CD4-positive, alpha-beta T cell treated with Interleukin-4 for 1 hour (primary cell): Measurements from ENCODE around the gene MLST8.
A peak's percentile ranks its signal among the peaks of the same experiment; 100 is the strongest.
"Not testable (repeated sequence)": the region's sequence is repeated elsewhere in the genome, so short reads cannot be mapped to it uniquely, and the experiment has no call there.

Experiments
- DNase-seq, 2 donors: peaks; one replicate each; pipeline ENCODE4 v3.0.0-alpha.2; 2020 to 2022

MLST8 gene

DNA sequence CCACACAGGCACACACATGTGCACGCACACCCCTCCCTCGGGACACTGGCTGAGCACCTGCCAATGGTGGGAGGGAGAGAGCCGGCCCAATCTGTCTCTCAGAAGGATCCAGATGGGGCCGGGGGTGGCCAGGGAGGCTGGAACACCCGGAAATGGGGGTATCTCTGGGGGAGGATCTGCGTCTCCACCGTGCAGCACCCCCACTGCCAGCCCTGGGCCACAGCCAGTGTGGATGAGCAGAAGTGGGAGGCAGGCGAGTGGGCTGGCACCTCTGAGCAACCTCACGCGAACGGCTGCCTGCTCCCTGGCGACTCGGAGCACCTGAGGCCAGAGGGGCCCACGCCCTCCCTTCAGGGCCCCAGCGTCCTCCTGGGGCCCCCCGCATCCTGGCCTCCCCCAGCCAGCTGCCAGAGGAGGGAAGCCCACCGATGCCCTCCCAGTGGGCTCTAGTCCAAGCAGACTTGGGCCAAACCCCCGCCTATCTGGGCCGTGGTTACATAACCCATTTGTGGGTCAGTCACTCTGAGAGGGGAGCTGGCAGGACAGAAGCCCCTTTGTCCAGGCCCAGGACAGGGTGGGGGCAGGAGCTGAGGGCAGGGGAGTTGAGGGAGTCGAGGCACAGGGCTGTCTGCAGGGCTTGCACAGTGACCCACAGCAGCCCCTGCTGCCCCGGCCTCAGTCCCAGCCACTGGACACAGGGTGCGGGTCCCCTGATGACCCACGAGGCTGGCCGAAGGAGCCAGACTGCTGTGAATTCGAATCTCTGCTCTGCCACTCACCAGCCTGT is 14.4 kb upstream of the MLST8 start:
- DNase-seq = no peak

DNA sequence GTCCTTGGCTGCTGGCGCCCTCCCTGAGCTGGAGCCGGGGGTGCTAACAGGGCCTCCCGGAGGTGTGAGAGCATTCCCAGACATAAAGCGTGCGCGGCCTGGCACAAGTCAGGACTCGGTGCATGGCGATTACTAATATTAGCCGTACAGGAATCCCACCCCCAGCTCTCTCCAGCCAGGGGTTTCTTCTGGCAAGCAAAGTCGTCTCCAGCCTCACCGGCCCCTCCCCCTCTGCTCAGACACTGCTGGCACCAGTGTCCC is 13.9 kb upstream of the MLST8 start:
- no peak for DNase-seq

DNA sequence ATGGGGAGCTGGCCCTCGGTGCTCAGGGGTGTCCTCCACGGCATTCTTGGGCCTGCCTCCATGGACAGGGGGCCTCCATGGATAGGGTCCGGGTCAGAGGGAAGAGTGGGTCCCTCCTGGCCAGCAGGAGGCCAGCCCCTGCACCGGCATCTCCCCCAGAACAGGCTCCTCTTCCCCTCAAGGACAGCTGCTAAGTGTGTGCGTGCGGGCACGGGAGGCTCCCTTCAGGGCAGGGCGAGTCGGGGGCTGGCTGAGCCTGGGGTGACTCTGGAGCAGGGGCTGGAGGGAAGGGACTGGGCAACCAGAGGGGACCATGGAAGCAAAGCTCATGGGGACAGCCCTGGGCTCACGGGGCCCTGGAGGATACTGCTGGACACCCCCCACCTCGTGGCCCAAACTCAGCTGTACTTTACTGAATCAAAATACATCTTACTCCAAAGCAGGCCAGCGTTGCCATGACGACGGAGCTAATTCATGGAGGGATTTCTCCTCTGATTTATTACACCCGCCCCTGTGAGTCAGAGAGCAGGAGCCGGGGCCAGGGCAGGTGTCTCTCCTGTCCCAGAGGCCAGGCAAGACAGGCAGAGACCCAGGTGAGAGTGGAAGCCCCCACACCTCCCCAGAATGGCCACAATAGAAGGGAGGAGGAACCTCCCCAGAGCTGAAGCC is 11.0 kb upstream of the MLST8 start:
- DNase-seq = no peak

DNA sequence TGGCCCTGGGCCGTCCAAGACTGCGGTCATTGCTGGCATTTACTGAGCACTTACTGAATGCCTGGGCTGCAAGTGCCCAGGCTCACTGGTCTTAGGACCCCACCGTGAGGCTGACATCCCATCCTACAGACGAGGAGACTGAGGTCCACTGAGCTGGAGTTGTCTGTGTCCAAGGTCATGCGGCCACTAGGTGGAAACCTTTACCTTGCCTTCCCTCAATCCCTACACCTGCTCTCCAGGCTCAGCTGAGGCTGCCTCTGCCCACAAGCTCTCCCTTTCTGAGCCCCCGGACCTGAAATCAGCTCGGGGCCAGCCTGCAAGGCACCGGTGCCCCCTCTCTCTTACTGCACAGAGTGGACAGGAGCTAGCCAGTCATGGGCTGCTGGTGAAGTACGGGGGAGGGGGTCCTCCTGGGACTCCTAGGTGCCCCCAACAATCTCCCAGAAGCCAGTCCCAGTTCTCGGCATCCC is 10.4 kb upstream of the MLST8 start:
- peak; percentile 66 to 70 for DNase-seq

DNA sequence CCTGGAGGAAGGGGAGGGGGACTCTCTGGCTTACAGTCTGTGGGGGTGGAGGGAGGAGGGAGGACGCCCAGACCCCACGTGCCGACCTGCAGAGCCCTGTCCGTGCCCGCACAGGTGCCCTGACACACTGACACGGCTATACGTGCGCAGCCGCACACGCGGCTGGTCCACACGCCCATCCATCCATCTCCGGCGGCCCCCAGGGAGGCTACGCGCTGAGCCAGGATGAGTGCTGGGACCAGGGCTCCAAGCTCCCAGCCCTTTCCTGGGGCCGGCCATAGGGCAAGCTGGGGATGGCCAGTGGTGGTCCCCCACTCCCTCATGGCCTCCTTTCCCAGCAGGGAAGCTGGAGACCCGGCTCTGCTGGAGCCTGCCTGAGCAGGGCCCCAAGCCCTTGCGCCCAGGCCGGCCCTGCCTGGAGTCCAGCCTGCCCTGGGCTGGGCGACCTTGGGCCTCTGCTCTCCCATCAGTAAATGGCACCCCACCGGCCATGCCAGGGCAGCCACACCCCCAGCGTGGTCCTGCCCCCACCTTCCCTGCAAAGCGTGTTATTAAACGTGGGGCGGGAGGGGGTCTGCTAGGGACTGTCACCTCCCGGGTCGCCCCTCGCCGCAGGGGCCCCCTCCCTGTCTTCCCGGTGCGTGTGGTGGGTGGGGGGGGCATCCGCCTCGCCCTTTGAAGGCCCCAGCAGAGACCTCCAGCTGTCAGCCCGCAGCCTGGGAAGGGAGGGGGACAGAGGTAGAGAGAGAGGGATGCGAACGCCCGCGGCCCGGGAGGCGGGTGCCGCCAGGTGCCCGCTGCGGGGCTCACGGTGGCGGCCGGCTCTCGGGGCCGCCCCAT is 9.7 kb upstream of the MLST8 start:
- no peak for DNase-seq

DNA sequence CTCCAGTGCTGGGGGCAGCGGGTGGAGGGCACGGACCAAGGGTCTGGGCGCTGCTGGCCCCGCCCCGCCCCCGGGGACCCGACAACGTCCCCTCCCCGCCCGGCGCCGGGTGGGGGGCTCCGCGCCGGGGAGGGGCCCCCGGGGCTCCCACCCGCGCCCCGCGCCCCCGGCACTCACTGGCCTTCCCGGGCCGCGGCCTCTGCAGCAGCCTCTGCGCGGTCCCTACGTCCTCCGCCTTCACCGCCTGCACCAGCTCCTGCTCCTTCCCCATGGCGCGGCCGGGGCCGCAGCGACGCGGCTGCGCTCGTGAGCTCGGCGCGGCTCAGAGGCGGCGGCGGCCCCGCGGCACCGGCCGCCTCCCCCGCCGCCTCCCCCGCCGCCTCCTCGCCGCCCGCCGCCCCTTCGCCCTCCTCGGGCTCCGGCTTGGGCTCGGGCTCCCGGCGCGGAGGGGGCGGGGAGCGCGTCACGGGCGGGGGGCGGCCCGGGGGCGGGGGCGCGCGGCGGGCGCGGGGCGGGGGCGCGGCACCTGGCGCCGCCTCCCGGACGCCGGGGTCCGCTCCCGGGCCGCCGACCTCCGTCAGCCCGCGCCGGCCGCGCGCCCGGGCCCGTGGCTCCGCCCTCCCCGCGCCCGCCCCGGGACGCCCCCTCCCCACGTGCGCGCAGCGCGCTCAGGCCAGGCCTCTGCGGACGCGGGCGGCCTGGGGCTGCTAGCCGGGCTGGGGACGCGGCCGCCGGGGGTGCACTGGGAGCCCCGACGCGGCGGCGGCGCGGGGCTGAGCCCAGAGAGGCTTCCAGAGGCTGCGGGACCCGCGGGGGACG is 8.9 kb upstream of the MLST8 start, which contains the start of gene CASKIN1:
CASKIN1 (minus strand) TSS at position 444 of the 819 bp plus-strand sequence; CDS start at position 271, 173 bp downstream.
- no peak for DNase-seq

DNA sequence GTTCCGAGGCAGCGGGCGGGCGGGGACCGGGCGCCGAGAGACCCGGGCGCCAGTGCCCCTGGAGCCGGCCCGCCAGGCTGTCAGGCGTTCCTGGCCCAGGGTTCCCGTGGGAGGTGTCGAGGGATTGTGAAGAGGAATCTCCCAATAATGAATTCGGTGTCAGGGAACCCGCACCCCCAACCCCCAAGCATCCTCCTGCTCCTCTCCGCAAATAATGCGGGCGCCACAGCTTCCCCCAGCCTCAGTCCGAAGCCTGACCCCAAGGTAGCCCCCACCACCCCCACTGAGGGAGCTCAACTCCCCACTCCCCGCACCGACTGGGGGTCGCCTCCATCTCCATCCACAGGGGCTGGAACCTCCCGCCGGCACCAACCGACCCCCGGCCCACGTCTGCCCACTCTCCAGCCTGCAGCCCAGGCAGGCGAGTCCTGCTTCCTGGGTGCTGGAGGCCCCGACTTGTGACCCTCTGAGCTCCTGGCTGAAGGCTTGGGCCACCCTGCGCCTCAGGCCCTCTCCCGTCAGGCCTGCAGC is 8.2 kb upstream of the MLST8 start:
- no peak for DNase-seq

DNA sequence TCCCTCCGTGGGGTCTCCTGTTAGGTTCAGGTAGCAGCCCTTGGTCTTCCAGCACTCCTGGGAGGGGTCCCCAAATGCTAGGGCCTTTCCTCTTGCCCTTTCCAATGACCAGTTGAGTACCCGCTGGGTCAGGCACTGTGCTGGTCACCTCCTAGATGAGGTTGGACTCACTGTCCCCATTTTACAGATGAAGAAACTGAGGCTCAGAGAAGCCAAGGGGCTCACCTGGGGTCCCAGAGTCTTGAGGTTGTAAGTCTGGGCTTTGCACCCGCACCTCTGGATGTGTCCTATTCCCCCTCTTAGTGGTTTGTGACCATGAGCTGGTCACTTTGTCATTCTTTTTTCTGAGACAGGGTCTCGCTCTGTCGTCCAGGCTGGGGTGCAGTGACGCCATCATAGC is 7.5 kb upstream of the MLST8 start:
- no peak for DNase-seq

DNA sequence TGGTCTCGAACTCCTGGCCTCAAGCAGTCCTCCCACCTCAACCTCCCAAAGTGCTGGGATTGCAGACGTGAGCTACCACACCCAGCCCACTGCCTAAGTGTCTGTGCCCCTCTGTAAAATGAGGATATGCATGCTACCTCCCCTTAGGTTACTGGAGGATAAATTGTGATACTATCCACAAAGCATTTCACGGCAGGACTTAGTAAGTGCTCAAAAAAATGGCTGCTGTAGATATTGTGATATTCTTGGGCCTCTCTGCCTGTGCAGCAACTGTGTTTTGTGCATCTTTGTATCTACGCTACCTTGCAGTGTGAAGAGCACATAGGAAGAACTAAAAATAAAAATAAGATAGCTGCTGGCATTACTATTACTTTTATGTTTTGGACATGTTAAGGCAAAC is 7.0 kb upstream of the MLST8 start:
- no peak for DNase-seq

DNA sequence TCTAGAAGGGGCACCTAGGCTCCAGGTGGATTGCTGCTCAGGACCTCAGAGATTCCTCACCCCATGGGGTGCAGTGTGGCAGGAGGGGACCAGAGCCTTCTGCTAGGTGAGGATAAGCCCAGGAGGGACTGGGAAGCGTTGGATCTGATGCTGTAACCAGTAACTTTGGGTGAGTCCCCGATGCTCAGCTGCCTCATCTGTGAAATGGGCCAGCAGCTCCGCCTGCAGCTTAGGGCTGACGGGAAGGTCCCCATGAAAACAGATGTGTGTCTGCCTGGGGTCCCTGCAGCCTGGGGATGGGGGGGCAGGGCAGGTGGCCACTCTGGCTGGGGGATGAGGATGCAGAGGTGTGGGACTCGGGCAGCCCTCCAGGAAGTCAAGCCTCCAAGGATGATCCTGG is 6.2 kb upstream of the MLST8 start:
- no peak for DNase-seq

DNA sequence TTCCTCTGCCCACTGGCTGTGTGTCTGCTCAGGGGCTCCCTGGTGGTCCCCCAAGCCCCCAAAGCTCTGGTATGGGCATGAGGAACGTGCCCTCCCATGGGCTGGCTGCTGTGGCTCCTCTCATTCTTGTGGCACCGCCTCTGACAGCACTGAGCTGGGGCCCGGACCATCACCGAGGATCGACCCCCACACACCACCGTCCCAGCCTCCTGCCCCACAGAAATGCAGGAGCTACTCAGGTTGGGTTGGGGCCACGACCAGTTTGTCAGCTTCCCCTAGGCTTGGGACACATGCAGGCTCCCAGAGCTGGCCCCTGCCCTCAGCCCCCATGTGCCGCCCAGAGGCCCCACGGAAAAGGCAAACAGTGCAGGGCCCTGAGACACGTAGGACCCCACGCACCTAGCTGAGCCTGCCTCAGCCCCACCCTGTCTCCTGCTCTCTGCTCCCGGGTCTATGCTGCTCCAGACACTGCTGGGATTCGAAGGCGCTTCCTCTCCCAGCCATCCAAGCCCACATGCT is 5.6 kb upstream of the MLST8 start:
- DNase-seq = no peak

DNA sequence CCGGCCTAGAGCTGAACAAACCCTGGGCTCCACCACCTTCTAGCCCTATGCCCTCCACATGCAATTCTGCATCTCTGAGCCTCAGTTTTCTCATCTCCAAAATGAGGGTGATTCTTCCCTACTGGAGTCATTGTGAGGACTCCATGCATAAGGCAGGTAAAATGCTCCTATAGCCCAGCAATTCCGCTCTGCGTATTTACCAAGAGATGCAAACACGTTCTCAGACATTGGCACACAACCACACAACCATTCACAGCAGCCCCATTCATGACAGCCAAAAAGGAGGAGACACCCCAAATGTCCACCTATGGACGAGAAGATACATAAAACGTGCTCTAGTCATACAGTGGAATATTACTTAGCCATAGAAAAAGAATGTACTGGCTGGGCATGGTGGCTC is 4.9 kb upstream of the MLST8 start:
- no peak for DNase-seq

DNA sequence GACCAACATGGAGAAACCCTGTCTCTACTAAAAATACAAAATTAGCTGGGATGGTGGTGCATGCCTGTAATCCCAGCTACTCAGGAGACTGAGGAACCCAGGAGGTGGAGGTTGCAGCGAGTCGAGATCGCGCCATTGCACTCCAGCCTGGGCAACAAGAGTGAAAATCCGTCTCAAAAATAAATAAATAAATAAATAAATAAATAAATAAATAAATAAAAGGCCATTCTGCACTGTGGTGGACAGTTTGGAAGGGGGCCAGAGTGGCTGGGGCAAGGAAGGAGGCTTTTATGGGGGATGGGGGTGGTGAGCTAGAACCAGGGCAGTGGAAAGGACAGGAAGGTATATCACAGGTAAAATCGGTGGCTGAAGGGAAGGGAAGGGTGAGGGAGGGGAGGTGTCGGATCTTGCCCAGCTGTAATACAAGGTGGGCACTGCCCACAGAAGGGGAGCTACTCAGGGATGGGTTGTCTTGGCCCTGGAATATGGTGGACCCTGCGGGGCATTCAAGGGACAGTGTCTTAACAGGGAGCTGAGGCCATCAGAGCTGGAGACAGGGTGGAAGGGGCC is 2.0 kb upstream of the MLST8 start:
- DNase-seq = not testable (repeated sequence)

DNA sequence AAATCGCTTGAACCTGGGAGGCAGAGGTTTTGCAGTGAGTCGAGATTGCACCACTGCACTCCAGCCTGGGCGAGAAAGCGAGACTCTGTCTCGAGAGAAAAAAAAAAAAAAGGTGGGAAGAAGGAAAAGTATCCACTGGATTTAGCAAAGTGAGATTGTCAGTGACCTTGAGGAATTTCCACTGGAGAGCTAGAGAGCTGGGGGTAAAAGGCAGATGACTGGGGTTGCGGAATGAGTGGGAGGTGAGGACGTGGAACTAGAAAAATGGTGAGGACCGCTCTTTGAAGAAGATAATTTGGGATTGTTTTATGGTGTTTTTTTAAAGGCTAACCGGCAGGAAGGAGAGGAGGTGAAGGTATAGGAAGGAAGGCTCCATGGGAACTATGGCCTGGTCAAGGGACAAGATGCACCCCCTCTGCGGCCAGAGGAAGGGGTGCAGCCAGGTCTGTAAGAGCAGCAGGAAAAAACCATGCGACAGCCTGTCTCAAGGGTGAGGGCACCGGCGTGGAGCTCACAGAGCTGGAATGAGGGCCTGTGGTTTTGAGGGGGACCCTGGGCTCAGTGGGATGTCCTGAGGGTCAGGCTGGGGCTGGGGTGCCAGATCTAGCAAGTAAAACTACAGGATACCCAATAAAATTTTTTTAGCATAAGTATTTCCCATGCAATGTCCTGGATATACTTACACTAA is 694 bp upstream of the MLST8 start:
- DNase-seq = no peak

DNA sequence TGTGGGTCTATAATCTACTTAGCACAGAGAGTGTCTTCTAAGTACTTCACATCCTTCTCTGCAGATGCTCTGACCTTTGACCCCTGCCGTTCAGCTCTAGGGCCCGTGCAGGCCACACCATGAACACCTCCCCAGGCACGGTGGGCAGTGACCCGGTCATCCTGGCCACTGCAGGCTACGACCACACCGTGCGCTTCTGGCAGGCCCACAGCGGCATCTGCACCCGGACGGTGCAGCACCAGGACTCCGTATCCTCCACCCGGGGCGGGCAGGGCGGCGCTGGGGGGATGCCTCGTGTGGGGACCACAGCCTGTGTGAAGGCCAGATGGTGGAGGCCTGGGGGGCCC is 686 bp downstream of the MLST8 start:
- no peak for DNase-seq

DNA sequence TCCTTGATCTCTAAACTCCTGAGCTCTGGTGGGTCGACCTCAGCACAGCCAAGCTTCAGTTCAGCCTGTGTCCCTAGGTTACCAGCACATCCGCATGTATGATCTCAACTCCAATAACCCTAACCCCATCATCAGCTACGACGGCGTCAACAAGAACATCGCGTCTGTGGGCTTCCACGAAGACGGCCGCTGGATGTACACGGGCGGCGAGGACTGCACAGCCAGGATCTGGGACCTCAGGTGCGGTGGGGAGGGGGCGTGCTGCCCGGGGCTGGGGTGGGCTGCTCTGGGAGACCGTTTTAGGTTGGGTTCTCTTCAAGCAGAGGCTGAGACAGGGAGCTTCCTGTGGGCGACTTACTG is 1.1 kb downstream of the MLST8 start:
- DNase-seq = no peak

DNA sequence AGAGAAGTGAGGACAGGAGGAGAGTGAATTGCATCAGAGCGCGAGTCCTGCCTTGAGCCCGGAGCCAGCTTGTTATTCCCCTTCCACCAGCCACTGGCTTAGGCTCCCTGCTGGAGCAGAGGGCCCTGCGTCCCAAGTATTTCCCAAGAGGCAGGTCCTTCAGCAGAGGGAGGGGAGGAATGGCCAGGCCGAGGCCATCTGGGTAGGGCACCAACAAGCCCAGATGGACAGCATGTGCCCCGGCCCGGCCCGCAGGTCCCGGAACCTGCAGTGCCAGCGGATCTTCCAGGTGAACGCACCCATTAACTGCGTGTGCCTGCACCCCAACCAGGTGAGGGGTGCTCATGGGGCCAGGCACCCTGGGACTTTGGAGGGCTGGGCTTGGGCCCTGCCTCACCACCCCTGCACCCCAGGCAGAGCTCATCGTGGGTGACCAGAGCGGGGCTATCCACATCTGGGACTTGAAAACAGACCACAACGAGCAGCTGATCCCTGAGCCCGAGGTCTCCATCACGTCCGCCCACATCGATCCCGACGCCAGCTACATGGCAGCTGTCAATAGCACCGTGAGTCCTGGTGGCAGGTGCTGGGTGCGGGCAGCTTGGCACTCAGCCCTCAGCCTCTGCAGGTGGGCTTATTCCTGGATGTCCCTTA is 1.7 kb downstream of the MLST8 start:
- no peak for DNase-seq

DNA sequence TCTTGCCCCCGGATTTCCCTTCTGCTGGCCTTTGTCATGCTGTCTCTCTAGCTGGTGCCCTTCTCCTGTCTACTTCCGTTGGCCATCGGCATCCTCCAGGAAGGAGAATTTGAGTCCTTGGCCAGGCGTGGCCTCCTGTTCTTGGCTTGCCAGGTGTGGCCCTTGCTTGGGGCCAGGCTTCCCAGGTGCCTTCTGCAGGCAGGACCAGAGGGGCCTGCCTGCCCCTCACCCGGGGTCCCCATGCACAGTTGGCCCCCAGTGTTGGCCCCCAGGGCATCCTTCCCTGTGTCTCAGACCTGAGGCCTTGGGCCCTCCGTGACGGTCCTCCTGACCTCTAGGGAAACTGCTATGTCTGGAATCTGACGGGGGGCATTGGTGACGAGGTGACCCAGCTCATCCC is 2.6 kb downstream of the MLST8 start:
- no peak for DNase-seq

DNA sequence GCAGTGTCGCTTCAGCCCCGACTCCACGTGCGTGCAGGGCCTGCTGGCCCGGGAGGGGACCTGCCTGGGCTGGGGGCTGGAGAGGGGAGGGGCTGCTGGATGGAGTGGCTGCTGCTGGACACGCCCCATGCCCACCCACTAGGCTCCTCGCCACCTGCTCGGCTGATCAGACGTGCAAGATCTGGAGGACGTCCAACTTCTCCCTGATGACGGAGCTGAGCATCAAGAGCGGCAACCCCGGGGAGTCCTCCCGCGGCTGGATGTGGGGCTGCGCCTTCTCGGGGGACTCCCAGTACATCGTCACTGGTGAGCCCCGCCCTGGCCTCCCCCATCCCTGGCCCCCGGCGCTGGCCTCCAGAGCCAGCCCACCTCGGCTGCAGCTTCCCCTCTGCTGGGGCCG is 3.1 kb downstream of the MLST8 start:
- no peak for DNase-seq

DNA sequence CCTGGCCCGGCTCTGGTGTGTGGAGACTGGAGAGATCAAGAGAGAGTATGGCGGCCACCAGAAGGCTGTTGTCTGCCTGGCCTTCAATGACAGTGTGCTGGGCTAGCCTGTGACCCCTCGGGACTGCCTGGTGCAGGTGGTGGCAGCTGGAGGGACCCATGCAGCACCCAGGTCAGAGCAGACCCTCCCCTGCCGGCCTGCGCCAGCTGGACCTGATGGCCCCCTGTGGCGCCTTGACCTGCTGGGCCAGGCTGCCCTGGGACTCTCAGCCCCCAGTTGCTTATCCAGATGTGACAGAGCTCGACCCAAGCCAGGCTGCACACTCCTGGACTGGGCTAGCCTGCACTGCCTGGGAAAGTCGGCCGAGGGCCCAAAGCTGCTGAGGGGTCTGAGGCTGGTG is 3.5 kb downstream of the MLST8 start:
- DNase-seq = no peak
